Right cardiac atrium (tissue), 5 donors: ENCODE results near the gene HIF3A. TPM values are rescaled to one million over a fixed set of nuclear protein-coding genes. Genes with fewer than 3 reads are reported as not detected.
A peak's percentile ranks its signal among the peaks of the same experiment; 100 is the strongest.

Source experiments
- ATAC-seq, 2 donors: fragments of 200-7000 bp; cut with Tn5 transposase; one replicate each; pipeline versions ENCODE4 v1.8.0 to v1.9.1; 2020; ENCODE audit warnings: moderate library complexity in 2 of 2, mild to moderate bottlenecking in 1 of 2
- DNase-seq, 3 donors: peaks; one replicate each; pipeline ENCODE4 v3.0.0-alpha.2; 2020
- H3K27ac ChIP-seq: one replicate; pipeline ENCODE4 v1.5.1; 2013; ENCODE audit warnings: mild to moderate bottlenecking, low read length, control low read depth, moderate library complexity
- H3K27me3 ChIP-seq: one replicate; pipeline ENCODE4 v1.6.1; 2013; ENCODE audit not compliant: control insufficient read depth, insufficient read depth
- H3K4me1 ChIP-seq: one replicate; pipeline ENCODE4 v1.6.1; 2013; ENCODE audit warnings: low read length; ENCODE audit not compliant: control insufficient read depth, insufficient read depth
- H3K4me3 ChIP-seq: one replicate; pipeline ENCODE4 v1.5.1; 2013; ENCODE audit warnings: low read length, control low read depth
- H3K9me3 ChIP-seq: one replicate; pipeline ENCODE4 v1.6.1; 2013; ENCODE audit warnings: low read length; ENCODE audit not compliant: control insufficient read depth
- WGBS: extraction: QIAGEN DNeasy Blood & Tissue Kit; methylation state at CpG from one replicate; pipeline ENCODE4 v1.1.7; 2013; 5-methylcytosine and 5-hydroxymethylcytosine counted together
- intact Hi-C, 4 donors: fragments of 100-400 bp; cut with DNase I; formaldehyde crosslinking; loops; one replicate each; pipeline versions ENCODE4 v1.11.0 to v1.14.0; 2022 to 2023
- polyA plus RNA-seq: library from polyadenylated mRNA; stranded (reverse); fragments of 200-250 nt; gene quantifications from one replicate; pipeline ENCODE4 v1.2.3, GENCODE V29; 2013
- total RNA-seq, 4 donors: library from RNA; stranded (reverse); fragmentation: NEBNext Ultra II Directional; extraction: Animal tissue kit (Norgen Biotek cat#: 25700); gene quantifications; one replicate each; pipeline ENCODE4 v1.2.1, GENCODE V29; 2021
- donor health status: healthy with polysubstance abuse.
- donor health status: DM: no; HTN: yes; CAD: no.
- donor health status: DM: no; HTN: no; CAD: no.
- donor health status: DM: no; HTN: yes; CAD: no; lungs with severe emphysema.
- donor health status: DM: yes; HTN: yes; CAD: no.

Gene HIF3A
- total and polyA plus RNA-seq, 5 donors: 60.0 to 132 (median 94.7) TPM

DNA sequence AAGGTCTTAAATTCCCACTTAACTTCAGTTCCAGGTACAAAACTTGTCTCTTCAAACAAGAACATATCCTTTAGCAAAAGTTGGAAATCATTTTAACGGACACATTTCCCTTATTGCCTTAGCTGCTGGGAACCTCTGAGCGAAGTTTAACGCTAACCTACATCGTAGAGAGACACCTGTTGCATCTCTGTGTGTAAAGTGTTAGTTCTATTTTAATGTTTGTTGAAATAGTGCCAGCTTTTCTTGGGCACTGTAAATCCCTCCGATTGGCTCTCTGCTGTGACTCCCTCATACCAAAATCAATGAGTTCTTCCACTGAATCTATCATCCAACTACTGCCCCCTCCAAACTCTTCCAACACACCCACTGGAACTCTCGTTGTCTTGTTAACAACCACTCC lies 2.3 kb upstream of the HIF3A start:
- no peak for DNase-seq
- Histone ChIP-seq H3K4me1 (peaks cover 4% of the 10 kb centered on the region), H3K9me3 (peaks cover 7% of the 10 kb centered on the region), H3K4me3 (no peak overlapping the region), H3K27ac (no peak overlapping the region), H3K27me3 (no peaks in the 10 kb centered on the region)
- intact Hi-C loops: loop anchor here in 1 of 4 donors (10.0 kb wide), 1 partner anchor 220 kb away; no protein-coding TSS in a partner anchor
- no peak for ATAC-seq
- 72% methylated on average over 6 of the region's 6 CpGs for WGBS

- Histone ChIP-seq H3K9me3 (no peaks in the 10 kb centered on the region), H3K27ac (no peak overlapping the region), H3K27me3 (no peaks in the 10 kb centered on the region), H3K4me1 (peaks cover 3% of the 10 kb centered on the region), H3K4me3 (no peak overlapping the region)
- 82% methylated on average over 5 of the region's 5 CpGs for WGBS
- DNase-seq: no peak
- intact Hi-C loops: loop anchor here in 1 of 4 donors (10.0 kb wide), 1 partner anchor 219 kb away; no protein-coding TSS in a partner anchor
- ATAC-seq: no peak
Measured at GRCh38 chr19:46295401-46296201, 1.2 kb upstream of the HIF3A start.

- Histone ChIP-seq H3K4me3 (no peak overlapping the region), H3K9me3 (no peaks in the 10 kb centered on the region), H3K27ac (no peak overlapping the region), H3K4me1 (peaks cover 3% of the 10 kb centered on the region), H3K27me3 (no peaks in the 10 kb centered on the region)
- ATAC-seq: no peak
- no peak for DNase-seq
- intact Hi-C loops: loop anchor here in 1 of 4 donors (10.0 kb wide), 1 partner anchor 219 kb away; no protein-coding TSS in a partner anchor
- WGBS: 52% methylated on average over 3 of the region's 3 CpGs
Measured at GRCh38 chr19:46296202-46296480, 701 bp upstream of the HIF3A start.

- DNase-seq (peak; percentile 89 to 96 (median 96)), ATAC-seq (peak; percentile 66 to 74)
- Histone ChIP-seq H3K4me3 (peak overlapping the region; percentile 69), H3K27me3 (no peaks in the 10 kb centered on the region), H3K27ac (peak overlapping the region; percentile 94), H3K9me3 (no peaks in the 10 kb centered on the region), H3K4me1 (peaks cover 7% of the 10 kb centered on the region)
- 12% methylated on average over 19 of the region's 19 CpGs for WGBS
- intact Hi-C loops: loop anchor here in 1 of 4 donors (10.0 kb wide), 1 partner anchor 217 kb away; no protein-coding TSS in a partner anchor
Measured at GRCh38 chr19:46297700-46298478, 1.0 kb downstream of the HIF3A start.

GRCh38 chr19:46298479-46299003 lies 1.7 kb downstream of the HIF3A start:
- intact Hi-C loops: loop anchor here in 1 of 4 donors (10.0 kb wide), 1 partner anchor 216 kb away; no protein-coding TSS in a partner anchor
- ATAC-seq (no peak), DNase-seq (no peak)
- H3K27ac ChIP-seq: peak overlapping the region; percentile 94
- no peaks in the 10 kb centered on the region for H3K27me3 ChIP-seq
- H3K9me3 ChIP-seq: no peaks in the 10 kb centered on the region
- peaks cover 10% of the 10 kb centered on the region for H3K4me1 ChIP-seq
- WGBS: 6% methylated on average over 7 of the region's 7 CpGs
- H3K4me3 ChIP-seq: peak overlapping the region; percentile 69

DNA sequence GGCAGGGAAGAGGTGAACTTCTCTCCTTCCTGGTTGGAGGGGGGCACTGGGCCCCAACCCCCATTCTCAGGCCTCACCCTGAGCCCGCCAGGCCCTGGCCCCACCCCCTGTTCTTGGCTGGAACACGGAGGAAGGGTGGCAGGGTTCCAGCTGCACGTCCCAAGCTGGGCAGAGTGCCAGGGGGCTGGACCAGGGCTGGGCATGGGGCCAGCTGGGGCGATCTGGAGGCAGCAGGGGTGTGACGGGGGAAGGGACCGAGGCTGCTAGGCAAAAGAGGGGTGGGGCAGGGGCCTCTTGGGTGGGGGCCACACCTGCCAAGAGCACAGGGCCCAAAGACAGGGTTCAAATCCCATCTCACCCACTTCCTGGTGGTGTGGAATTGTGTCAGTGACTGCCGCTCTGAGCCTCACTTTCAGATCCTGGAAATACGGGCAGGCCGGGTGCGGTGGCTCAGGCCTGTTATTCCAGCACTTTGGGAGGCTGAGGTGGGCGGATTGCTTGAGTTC lies 2.2 kb downstream of the HIF3A start:
- H3K4me1 ChIP-seq: peaks cover 10% of the 10 kb centered on the region
- H3K4me3 ChIP-seq: peak overlapping the region; percentile 69
- peak; percentile 76 to 78 for ATAC-seq
- intact Hi-C loops: loop anchor here in 1 of 4 donors (10.0 kb wide), 1 partner anchor 216 kb away; no protein-coding TSS in a partner anchor
- peak; percentile 97 to 99 (median 99) for DNase-seq
- H3K27me3 ChIP-seq: no peaks in the 10 kb centered on the region
- 7% methylated on average over 11 of the region's 11 CpGs for WGBS
- peak overlapping the region; percentile 96 for H3K27ac ChIP-seq
- no peaks in the 10 kb centered on the region for H3K9me3 ChIP-seq

GRCh38 chr19:46299695-46300094 lies 2.9 kb downstream of the HIF3A start:
- Histone ChIP-seq H3K27me3 (no peaks in the 10 kb centered on the region), H3K4me1 (peaks cover 10% of the 10 kb centered on the region), H3K4me3 (peak overlapping the region; percentile 34), H3K27ac (peak overlapping the region; percentile 96), H3K9me3 (no peaks in the 10 kb centered on the region)
- ATAC-seq (no peak), DNase-seq (peak in 1 of 3 donors; percentile 66)
- intact Hi-C loops: loop anchor here in 1 of 4 donors (10.0 kb wide), 1 partner anchor 215 kb away; no protein-coding TSS in a partner anchor
- WGBS: 50% methylated on average over 7 of the region's 7 CpGs

DNA sequence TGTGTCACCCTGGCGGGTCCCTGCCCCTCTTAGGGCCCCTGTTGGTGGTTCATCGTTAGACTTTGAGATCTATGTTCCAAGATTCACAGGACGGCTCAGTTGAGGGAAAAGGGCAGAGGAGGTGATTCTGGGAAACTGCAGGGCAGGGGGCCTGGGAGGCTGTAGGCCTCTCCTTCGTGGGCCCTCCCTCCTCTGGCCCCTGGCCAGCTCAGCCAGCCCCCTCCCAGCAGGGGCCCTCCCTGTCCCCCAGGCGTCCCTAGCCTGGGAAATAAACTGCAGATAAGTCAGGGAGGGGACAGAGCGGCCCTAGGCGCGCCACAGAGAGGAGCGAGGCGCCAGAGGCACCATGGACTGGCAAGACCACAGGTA lies 6.5 kb downstream of the HIF3A start:
- 54% methylated on average over 10 of the region's 10 CpGs for WGBS
- peak overlapping the region; percentile 22 for H3K27ac ChIP-seq
- DNase-seq (peak; percentile 53 to 80 (median 75)), ATAC-seq (peak in 1 of 2 donors; percentile 1)
- peaks cover 10% of the 10 kb centered on the region for H3K4me1 ChIP-seq
- intact Hi-C loops: no loop called here
- H3K4me3 ChIP-seq: no peak overlapping the region
- H3K9me3 ChIP-seq: no peaks in the 10 kb centered on the region
- H3K27me3 ChIP-seq: no peaks in the 10 kb centered on the region

DNA sequence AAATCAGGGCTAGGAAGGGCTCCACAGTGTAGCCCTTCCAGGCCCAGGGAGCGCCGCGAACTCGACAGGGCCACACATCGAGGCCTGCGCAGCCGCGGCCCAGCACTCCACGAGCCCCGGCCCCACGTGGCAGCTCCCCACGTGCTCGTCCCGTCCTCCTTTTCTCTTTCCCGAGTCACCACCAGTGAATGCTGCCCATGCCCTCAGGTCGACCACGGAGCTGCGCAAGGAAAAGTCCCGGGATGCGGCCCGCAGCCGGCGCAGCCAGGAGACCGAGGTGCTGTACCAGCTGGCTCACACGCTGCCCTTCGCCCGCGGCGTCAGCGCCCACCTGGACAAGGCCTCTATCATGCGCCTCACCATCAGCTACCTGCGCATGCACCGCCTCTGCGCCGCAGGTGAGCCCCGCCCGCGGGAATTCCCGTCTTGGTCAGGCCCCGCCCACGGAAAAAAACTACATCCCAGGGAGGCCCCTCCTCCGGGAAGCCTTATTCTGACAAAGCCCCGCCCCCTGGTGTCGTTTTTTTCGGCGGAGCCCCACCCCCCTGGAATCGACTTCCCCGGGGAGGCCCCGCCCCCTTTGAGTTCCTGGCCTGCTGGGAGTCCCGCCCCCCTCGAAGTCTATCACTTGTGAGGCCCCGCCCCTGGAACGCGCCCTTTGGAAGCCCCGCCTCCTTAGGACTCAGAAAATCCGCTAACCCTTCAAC lies 7.0 kb downstream of the HIF3A start:
- peaks cover 10% of the 10 kb centered on the region for H3K4me1 ChIP-seq
- H3K9me3 ChIP-seq: no peaks in the 10 kb centered on the region
- WGBS: 54% methylated on average over 56 of the region's 56 CpGs
- H3K4me3 ChIP-seq: no peak overlapping the region
- DNase-seq (peak; percentile 87 to 91 (median 90)), ATAC-seq (peak in 1 of 2 donors; percentile 47)
- H3K27ac ChIP-seq: peak overlapping the region; percentile 22
- intact Hi-C loops: no loop called here
- no peaks in the 10 kb centered on the region for H3K27me3 ChIP-seq

GRCh38 chr19:46306501-46306900 lies 9.7 kb downstream of the HIF3A start:
- WGBS: 99% methylated on average over 3 of the region's 3 CpGs
- ATAC-seq (no peak), DNase-seq (no peak)
- Histone ChIP-seq H3K27ac (no peak overlapping the region), H3K4me3 (no peak overlapping the region), H3K9me3 (no peaks in the 10 kb centered on the region), H3K4me1 (peaks cover 10% of the 10 kb centered on the region), H3K27me3 (no peaks in the 10 kb centered on the region)
- intact Hi-C loops: no loop called here
